GM19455 (cell line): ENCODE results near the gene ENO1.

Source experiments
- ATAC-seq: cut with Tn5 transposase; IDR thresholded peaks from one replicate; pipeline ENCODE4 v1.9.1; 2021; ENCODE audit not compliant: unreplicated experiment

The ENO1 gene

GRCh38 chr1:8814865-8815264 lies 63.6 kb downstream of the ENO1 start:
- ATAC-seq = no peak

GRCh38 chr1:8813991-8814390 lies 64.5 kb downstream of the ENO1 start:
- ATAC-seq = no peak

- ATAC-seq = no peak
These were observed 65.3 kb downstream of the ENO1 start for GRCh38 chr1:8813016-8813763.

GRCh38 chr1:8812081-8812480 lies 66.4 kb downstream of the ENO1 start:
- no peak for ATAC-seq
